Transverse colon (tissue), 3 donors: Measurements from ENCODE around the gene PSME3.

Experiments used
- POLR2A ChIP-seq: fragments of 450-650 bp; IDR thresholded peaks from one replicate; pipeline ENCODE4 v1.6.1; 2016; ENCODE audit warnings: antibody characterized with exemption, mild to moderate bottlenecking, moderate library complexity
- TF ChIP-seq, protein P1 (sequence below), 5 experiments: fragments of 200-600 bp in 3 of 5; fragments of 450-650 bp in 2 of 5; sonication (generic) in 3 of 5; IDR thresholded peaks; 1 replicate in 2 of 5; 2 replicates in 3 of 5; pipeline ENCODE4 v1.5.1; 2016 to 2017; ENCODE audit warnings: antibody characterized with exemption in 5 of 5, inconsistent platforms in 3 of 5, mild to moderate bottlenecking in 2 of 5, moderate library complexity in 1 of 5

GRCh38 chr17:42877037-42877436, 43.8 kb downstream of the PSME3 start:
- TF ChIP-seq, protein P1, sequence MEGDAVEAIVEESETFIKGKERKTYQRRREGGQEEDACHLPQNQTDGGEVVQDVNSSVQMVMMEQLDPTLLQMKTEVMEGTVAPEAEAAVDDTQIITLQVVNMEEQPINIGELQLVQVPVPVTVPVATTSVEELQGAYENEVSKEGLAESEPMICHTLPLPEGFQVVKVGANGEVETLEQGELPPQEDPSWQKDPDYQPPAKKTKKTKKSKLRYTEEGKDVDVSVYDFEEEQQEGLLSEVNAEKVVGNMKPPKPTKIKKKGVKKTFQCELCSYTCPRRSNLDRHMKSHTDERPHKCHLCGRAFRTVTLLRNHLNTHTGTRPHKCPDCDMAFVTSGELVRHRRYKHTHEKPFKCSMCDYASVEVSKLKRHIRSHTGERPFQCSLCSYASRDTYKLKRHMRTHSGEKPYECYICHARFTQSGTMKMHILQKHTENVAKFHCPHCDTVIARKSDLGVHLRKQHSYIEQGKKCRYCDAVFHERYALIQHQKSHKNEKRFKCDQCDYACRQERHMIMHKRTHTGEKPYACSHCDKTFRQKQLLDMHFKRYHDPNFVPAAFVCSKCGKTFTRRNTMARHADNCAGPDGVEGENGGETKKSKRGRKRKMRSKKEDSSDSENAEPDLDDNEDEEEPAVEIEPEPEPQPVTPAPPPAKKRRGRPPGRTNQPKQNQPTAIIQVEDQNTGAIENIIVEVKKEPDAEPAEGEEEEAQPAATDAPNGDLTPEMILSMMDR (IDR thresholded peaks at IDR 0.05) = no peak
- TF ChIP-seq POLR2A = no peak
